HG03571 (cell line): ENCODE data around the gene KIF19.
"Not testable (repeated sequence)": the region's sequence is repeated elsewhere in the genome, so short reads cannot be mapped to it uniquely, and the experiment has no call there.

Experiments
- ATAC-seq: cut with Tn5 transposase; IDR thresholded peaks from one replicate; pipeline ENCODE4 v1.9.1; 2021; ENCODE audit not compliant: unreplicated experiment

The KIF19 gene

GRCh38 chr17:74387365-74388218 lies 61.6 kb downstream of the KIF19 start:
- no peak for ATAC-seq

- ATAC-seq = no peak
These were observed 63.2 kb downstream of the KIF19 start for GRCh38 chr17:74389084-74389753.

DNA sequence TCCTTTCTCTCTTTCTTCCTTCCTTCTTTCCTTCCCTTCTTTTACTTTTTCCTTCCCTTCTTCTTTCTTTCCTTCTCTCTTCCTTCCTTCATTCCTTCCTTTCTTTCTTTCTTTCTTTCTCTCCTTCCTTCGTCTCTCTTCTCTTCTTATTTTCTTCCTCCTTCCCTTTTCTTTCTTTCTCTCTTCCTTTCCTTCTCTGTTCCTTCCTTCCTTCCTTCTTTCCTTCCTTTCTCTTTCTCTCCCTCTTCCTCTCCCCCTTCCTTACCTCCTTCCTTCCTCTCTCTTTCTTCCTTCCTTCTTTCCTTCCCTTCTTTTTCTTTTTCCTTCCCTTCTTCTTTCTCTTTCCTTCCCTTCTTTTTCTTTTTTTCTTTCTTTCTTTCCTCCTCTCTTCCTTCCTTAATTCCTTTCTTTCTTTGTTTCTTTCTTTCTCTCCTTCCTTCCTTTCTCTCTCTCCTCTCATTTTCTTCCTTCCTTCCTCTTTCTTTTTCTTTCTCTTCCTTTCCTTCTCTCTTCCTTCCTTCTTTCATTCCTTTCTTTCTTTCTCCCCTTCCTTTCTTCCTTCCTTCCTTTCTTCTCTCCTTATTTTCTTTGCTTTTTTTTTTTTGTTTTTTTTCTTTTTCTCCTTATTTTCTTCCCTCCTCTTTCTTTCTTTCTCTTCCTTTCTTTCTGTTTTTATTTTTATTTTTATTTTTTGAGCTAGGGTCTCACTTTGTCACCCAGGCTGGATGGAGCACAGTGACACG lies 64.1 kb downstream of the KIF19 start:
- ATAC-seq = no peak

GRCh38 chr17:74390680-74391653 lies 64.9 kb downstream of the KIF19 start:
- no peak for ATAC-seq

DNA sequence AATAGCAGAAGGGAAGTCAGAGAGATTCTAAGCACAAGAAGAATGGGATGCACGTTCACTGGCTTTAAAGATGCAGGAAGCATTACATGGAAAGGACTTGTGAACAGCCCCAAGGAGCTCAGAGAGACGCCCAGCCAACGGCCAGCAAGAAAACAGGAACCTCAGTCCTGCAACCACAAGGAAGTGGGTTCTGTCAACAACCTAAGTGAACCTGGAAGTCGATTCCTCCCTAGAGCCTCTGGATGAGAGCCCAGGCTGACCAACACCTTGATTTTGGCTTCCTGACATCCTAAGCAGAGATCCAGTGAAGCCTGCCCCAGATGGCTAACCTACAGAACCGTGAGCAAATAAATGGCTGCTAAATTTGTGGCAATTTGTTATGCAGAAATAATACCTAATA lies 65.7 kb downstream of the KIF19 start:
- no peak for ATAC-seq

- no peak for ATAC-seq
These were observed 66.8 kb downstream of the KIF19 start for GRCh38 chr17:74392848-74393247.

DNA sequence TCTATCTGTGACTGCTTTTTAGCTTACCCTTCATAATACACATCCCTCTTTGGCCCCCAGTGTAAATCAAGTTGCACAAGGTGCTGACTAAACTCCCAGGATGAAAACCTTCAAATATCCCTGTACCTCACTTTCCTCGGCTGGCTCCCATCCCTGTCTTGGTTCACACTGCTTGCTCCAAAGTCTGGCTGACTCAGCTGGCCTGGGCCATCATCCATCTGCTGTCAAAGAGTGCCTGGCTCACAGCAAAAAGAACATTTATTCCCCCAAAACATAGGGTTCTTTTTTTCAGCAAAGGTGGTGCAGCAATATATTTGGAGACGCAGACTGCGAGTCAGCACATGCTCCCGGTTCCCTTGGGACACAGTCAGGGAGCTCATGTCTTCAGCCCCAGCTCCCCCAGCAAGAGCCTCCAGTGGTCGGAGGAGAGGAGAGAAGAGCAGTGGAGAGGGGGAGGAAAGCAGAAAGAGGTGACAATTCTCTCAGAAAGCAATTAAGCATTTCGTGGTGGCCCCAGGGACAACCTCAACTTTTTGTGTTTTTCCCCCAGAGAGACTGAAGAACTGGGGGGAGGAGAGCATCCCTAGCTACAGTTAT lies 67.4 kb downstream of the KIF19 start:
- ATAC-seq = no peak

GRCh38 chr17:74394275-74394950 lies 68.4 kb downstream of the KIF19 start:
- no peak for ATAC-seq

DNA sequence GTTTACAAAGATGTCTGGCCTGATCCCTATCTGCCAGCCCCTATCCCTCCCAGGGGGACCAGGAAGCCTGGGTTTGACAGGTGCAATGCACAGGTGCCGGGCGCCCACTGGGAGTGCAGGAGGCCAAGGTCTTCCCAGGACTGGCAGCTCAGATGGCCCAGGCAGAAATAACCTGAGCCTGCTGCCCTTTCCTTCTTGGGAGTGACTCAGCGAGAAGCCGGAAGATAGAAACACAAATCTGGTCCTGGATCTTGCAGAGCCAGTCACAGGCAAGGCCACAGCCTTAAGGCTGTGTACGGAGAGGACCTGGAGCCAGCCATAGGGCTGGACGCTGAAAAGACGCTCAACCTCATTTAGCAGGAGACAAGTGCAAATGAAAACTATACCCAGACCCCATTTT lies 69.0 kb downstream of the KIF19 start:
- ATAC-seq = no peak

- no peak for ATAC-seq
These were observed 70.5 kb downstream of the KIF19 start for GRCh38 chr17:74396567-74396966.

DNA sequence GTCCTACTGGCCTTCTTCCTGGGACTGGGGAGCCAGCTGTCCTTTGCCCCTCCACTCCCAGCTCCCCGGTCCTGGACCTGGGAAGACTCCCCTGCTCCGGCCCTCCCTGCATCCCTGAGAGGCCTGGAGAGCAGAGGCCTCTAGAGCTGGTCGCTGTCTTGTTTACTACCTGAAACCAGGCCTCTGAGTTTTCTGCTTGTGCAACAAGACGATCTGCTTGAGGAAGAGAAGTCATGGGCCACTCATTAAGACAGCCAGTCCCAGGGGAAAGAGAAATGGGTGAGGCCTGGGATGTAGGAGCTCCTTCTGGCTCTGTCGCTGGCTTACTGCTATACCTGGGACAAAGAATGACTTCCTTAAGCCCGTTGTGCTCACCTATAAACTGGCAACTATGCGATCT lies 76.0 kb downstream of the KIF19 start:
- no peak for ATAC-seq

GRCh38 chr17:74403512-74404137 lies 77.6 kb downstream of the KIF19 start:
- ATAC-seq = no peak

- ATAC-seq = no peak
These were observed 78.2 kb downstream of the KIF19 start for GRCh38 chr17:74404218-74404617.

DNA sequence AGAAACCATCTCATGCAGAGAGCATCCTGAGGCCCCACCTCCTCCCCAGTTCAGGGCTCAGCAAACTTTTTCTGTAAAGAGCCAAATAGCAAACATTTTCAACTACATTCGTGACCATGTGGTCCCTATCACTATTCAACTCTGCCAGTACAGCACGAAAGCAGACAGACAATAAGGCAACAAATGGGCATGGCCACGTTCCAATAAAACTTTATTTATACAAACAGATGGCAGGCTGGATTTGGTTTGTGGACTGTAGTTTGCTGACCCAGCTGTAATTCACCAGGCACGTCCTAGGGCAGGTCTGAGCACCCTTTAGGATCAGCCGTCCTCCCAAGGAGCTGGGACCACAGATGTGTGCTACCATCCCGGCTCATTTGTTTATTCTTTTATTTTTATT lies 78.8 kb downstream of the KIF19 start:
- no peak for ATAC-seq

DNA sequence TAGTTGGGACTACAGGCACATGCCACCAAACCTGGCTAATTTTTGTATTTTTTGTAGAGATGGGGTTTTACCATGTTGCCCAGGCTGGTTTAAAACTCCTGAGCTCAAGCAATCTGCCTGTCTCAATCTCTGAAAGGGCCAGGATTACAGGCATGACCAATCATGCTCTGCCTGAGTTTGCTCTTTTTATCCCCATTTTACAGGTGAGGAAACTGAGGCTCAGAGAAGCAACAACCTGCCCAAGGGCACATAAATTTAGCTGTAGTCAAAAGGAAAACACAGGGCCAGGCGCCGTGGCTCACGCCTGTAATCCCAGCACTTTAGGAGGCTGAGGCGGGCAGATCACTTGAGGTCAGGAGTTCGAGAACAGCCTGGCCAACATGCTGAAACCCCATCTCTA lies 79.3 kb downstream of the KIF19 start:
- not testable (repeated sequence) for ATAC-seq
